Measurements from ENCODE around the gene MGAM2. TPM values are rescaled to one million over a fixed set of nuclear protein-coding genes. Genes with fewer than 3 reads are reported as not detected.

Gene MGAM2
- total RNA-seq, 1 donor from 2014 or later: not detected

GRCh38 chr7:142161921-142162320, 50.4 kb downstream of the MGAM2 start:
- no peaks in the 10 kb centered on the region for H3K27me3 Mint-ChIP-seq (ENCODE audit: insufficient read depth)
- DNase-seq (ENCODE audit: low spot score): no peak
- intact Hi-C loops (cut with micrococcal nuclease): no loop called here

GRCh38 chr7:142168746-142169145, 57.2 kb downstream of the MGAM2 start:
- H3K4me3 Mint-ChIP-seq: no peak overlapping the region
- no peaks in the 10 kb centered on the region for H3K27me3 Mint-ChIP-seq (ENCODE audit: insufficient read depth)
- intact Hi-C loops (cut with micrococcal nuclease): no loop called here
- no peaks in the 10 kb centered on the region for H3K4me1 Mint-ChIP-seq (ENCODE audit: low read depth)
- DNase-seq (ENCODE audit: low spot score): no peak
- no peak overlapping the region for H3K27ac Mint-ChIP-seq
- H3K36me3 Mint-ChIP-seq (ENCODE audit: low read depth): no peaks in the 10 kb centered on the region
- no peaks in the 10 kb centered on the region for H3K9me3 Mint-ChIP-seq

More at GRCh38 chr7:142161921-142162320, 50.4 kb downstream of the MGAM2 start:
- Mint-ChIP-seq H3K36me3 (ENCODE audit: low read depth) (no peaks in the 10 kb centered on the region), H3K27ac (no peak overlapping the region), H3K4me3 (no peak overlapping the region), H3K9me3 (no peaks in the 10 kb centered on the region), H3K4me1 (ENCODE audit: low read depth) (no peaks in the 10 kb centered on the region)

GRCh38 chr7:142172932-142173331, 61.4 kb downstream of the MGAM2 start:
- no peaks in the 10 kb centered on the region for H3K36me3 Mint-ChIP-seq (ENCODE audit: low read depth)
- intact Hi-C loops (cut with micrococcal nuclease): no loop called here
- peaks cover 4% of the 10 kb centered on the region for H3K4me1 Mint-ChIP-seq (ENCODE audit: low read depth)
- H3K27ac Mint-ChIP-seq: no peak overlapping the region
- H3K4me3 Mint-ChIP-seq: no peak overlapping the region
- no peaks in the 10 kb centered on the region for H3K27me3 Mint-ChIP-seq (ENCODE audit: insufficient read depth)
- no peaks in the 10 kb centered on the region for H3K9me3 Mint-ChIP-seq
- DNase-seq (ENCODE audit: low spot score): no peak

GRCh38 chr7:142174441-142174840, 62.9 kb downstream of the MGAM2 start:
- intact Hi-C loops (cut with micrococcal nuclease): no loop called here
- no peaks in the 10 kb centered on the region for H3K9me3 Mint-ChIP-seq
- H3K36me3 Mint-ChIP-seq (ENCODE audit: low read depth): no peaks in the 10 kb centered on the region
- no peak for DNase-seq (ENCODE audit: low spot score)
- peaks cover 1% of the 10 kb centered on the region for H3K27me3 Mint-ChIP-seq (ENCODE audit: insufficient read depth)
- H3K27ac Mint-ChIP-seq: no peak overlapping the region
- peaks cover 6% of the 10 kb centered on the region for H3K4me1 Mint-ChIP-seq (ENCODE audit: low read depth)
- H3K4me3 Mint-ChIP-seq: no peak overlapping the region

GRCh38 chr7:142175594-142175993, 64.1 kb downstream of the MGAM2 start:
- no peaks in the 10 kb centered on the region for H3K9me3 Mint-ChIP-seq
- peaks cover 7% of the 10 kb centered on the region for H3K27me3 Mint-ChIP-seq (ENCODE audit: insufficient read depth)
- H3K27ac Mint-ChIP-seq: no peak overlapping the region
- H3K4me1 Mint-ChIP-seq (ENCODE audit: low read depth): peaks cover 6% of the 10 kb centered on the region
- no peaks in the 10 kb centered on the region for H3K36me3 Mint-ChIP-seq (ENCODE audit: low read depth)
- H3K4me3 Mint-ChIP-seq: no peak overlapping the region
- DNase-seq (ENCODE audit: low spot score): no peak
- intact Hi-C loops (cut with micrococcal nuclease): no loop called here

- peaks cover 7% of the 10 kb centered on the region for H3K27me3 Mint-ChIP-seq (ENCODE audit: insufficient read depth)
- peaks cover 6% of the 10 kb centered on the region for H3K4me1 Mint-ChIP-seq (ENCODE audit: low read depth)
- H3K27ac Mint-ChIP-seq: no peak overlapping the region
- intact Hi-C loops (cut with micrococcal nuclease): no loop called here
- H3K4me3 Mint-ChIP-seq: no peak overlapping the region
- H3K36me3 Mint-ChIP-seq (ENCODE audit: low read depth): no peaks in the 10 kb centered on the region
- H3K9me3 Mint-ChIP-seq: no peaks in the 10 kb centered on the region
- DNase-seq (ENCODE audit: low spot score): no peak
Observed at GRCh38 chr7:142176901-142177300, 65.4 kb downstream of the MGAM2 start.

GRCh38 chr7:142177869-142178268, 66.4 kb downstream of the MGAM2 start:
- Mint-ChIP-seq H3K27ac (no peak overlapping the region), H3K27me3 (ENCODE audit: insufficient read depth) (peaks cover 7% of the 10 kb centered on the region), H3K36me3 (ENCODE audit: low read depth) (no peaks in the 10 kb centered on the region), H3K4me3 (no peak overlapping the region), H3K9me3 (no peaks in the 10 kb centered on the region), H3K4me1 (ENCODE audit: low read depth) (peaks cover 6% of the 10 kb centered on the region)
- intact Hi-C loops (cut with micrococcal nuclease): no loop called here
- no peak for DNase-seq (ENCODE audit: low spot score)

GRCh38 chr7:142180426-142180825, 68.9 kb downstream of the MGAM2 start:
- H3K4me3 Mint-ChIP-seq: no peak overlapping the region
- peaks cover 6% of the 10 kb centered on the region for H3K4me1 Mint-ChIP-seq (ENCODE audit: low read depth)
- intact Hi-C loops (cut with micrococcal nuclease): no loop called here
- H3K27ac Mint-ChIP-seq: no peak overlapping the region
- H3K36me3 Mint-ChIP-seq (ENCODE audit: low read depth): no peaks in the 10 kb centered on the region
- H3K9me3 Mint-ChIP-seq: no peaks in the 10 kb centered on the region
- H3K27me3 Mint-ChIP-seq (ENCODE audit: insufficient read depth): peaks cover 7% of the 10 kb centered on the region
- no peak for DNase-seq (ENCODE audit: low spot score)

GRCh38 chr7:142181211-142181610, 69.7 kb downstream of the MGAM2 start:
- H3K36me3 Mint-ChIP-seq (ENCODE audit: low read depth): no peaks in the 10 kb centered on the region
- no peak for DNase-seq (ENCODE audit: low spot score)
- H3K4me3 Mint-ChIP-seq: no peak overlapping the region
- no peaks in the 10 kb centered on the region for H3K9me3 Mint-ChIP-seq
- H3K4me1 Mint-ChIP-seq (ENCODE audit: low read depth): peaks cover 6% of the 10 kb centered on the region
- intact Hi-C loops (cut with micrococcal nuclease): no loop called here
- H3K27ac Mint-ChIP-seq: no peak overlapping the region
- peaks cover 11% of the 10 kb centered on the region for H3K27me3 Mint-ChIP-seq (ENCODE audit: insufficient read depth)

GRCh38 chr7:142181966-142182365, 70.4 kb downstream of the MGAM2 start:
- Mint-ChIP-seq H3K27ac (no peak overlapping the region), H3K4me3 (no peak overlapping the region), H3K9me3 (no peaks in the 10 kb centered on the region), H3K36me3 (ENCODE audit: low read depth) (no peaks in the 10 kb centered on the region), H3K4me1 (ENCODE audit: low read depth) (peaks cover 6% of the 10 kb centered on the region), H3K27me3 (ENCODE audit: insufficient read depth) (peaks cover 18% of the 10 kb centered on the region)
- DNase-seq (ENCODE audit: low spot score): no peak
- intact Hi-C loops (cut with micrococcal nuclease): no loop called here

- H3K36me3 Mint-ChIP-seq (ENCODE audit: low read depth): no peaks in the 10 kb centered on the region
- H3K27me3 Mint-ChIP-seq (ENCODE audit: insufficient read depth): peaks cover 15% of the 10 kb centered on the region
- H3K9me3 Mint-ChIP-seq: no peaks in the 10 kb centered on the region
- intact Hi-C loops (cut with micrococcal nuclease): no loop called here
- no peak for DNase-seq (ENCODE audit: low spot score)
- H3K4me1 Mint-ChIP-seq (ENCODE audit: low read depth): peaks cover 11% of the 10 kb centered on the region
- no peak overlapping the region for H3K4me3 Mint-ChIP-seq
- H3K27ac Mint-ChIP-seq: no peak overlapping the region
Observed at GRCh38 chr7:142185069-142185468, 73.6 kb downstream of the MGAM2 start.

GRCh38 chr7:142185801-142186200, 74.3 kb downstream of the MGAM2 start:
- intact Hi-C loops (cut with micrococcal nuclease): no loop called here
- no peaks in the 10 kb centered on the region for H3K9me3 Mint-ChIP-seq
- no peak overlapping the region for H3K27ac Mint-ChIP-seq
- no peaks in the 10 kb centered on the region for H3K36me3 Mint-ChIP-seq (ENCODE audit: low read depth)
- H3K4me1 Mint-ChIP-seq (ENCODE audit: low read depth): peaks cover 11% of the 10 kb centered on the region
- no peak for DNase-seq (ENCODE audit: low spot score)
- peaks cover 15% of the 10 kb centered on the region for H3K27me3 Mint-ChIP-seq (ENCODE audit: insufficient read depth)
- H3K4me3 Mint-ChIP-seq: no peak overlapping the region

- peaks cover 11% of the 10 kb centered on the region for H3K4me1 Mint-ChIP-seq (ENCODE audit: low read depth)
- DNase-seq (ENCODE audit: low spot score): no peak
- no peaks in the 10 kb centered on the region for H3K36me3 Mint-ChIP-seq (ENCODE audit: low read depth)
- H3K4me3 Mint-ChIP-seq: no peak overlapping the region
- peaks cover 21% of the 10 kb centered on the region for H3K27me3 Mint-ChIP-seq (ENCODE audit: insufficient read depth)
- H3K27ac Mint-ChIP-seq: no peak overlapping the region
- intact Hi-C loops (cut with micrococcal nuclease): no loop called here
- no peaks in the 10 kb centered on the region for H3K9me3 Mint-ChIP-seq
Observed at GRCh38 chr7:142188154-142188553, 76.6 kb downstream of the MGAM2 start.

GRCh38 chr7:142188846-142189245, 77.3 kb downstream of the MGAM2 start:
- DNase-seq (ENCODE audit: low spot score): no peak
- intact Hi-C loops (cut with micrococcal nuclease): loop anchor here (1.0 kb wide), 1 partner anchor 213 kb away; no protein-coding TSS in a partner anchor
- H3K27ac Mint-ChIP-seq: no peak overlapping the region
- no peak overlapping the region for H3K4me3 Mint-ChIP-seq
- H3K4me1 Mint-ChIP-seq (ENCODE audit: low read depth): peaks cover 11% of the 10 kb centered on the region
- no peaks in the 10 kb centered on the region for H3K36me3 Mint-ChIP-seq (ENCODE audit: low read depth)
- peaks cover 23% of the 10 kb centered on the region for H3K27me3 Mint-ChIP-seq (ENCODE audit: insufficient read depth)
- H3K9me3 Mint-ChIP-seq: no peaks in the 10 kb centered on the region
